GM18520 (cell line): ENCODE measurements around the gene SMTNL2.

ENCODE experiments used
- ATAC-seq: cut with Tn5 transposase; IDR thresholded peaks from one replicate; pipeline ENCODE4 v1.9.1; 2021; ENCODE audit not compliant: unreplicated experiment

SMTNL2 gene

GRCh38 chr17:4545217-4545951 is 38.9 kb upstream of the SMTNL2 start:
- no peak for ATAC-seq

GRCh38 chr17:4547118-4547906 is 37.0 kb upstream of the SMTNL2 start:
- no peak for ATAC-seq

GRCh38 chr17:4548061-4548461 is 36.3 kb upstream of the SMTNL2 start:
- ATAC-seq, result no peak

- ATAC-seq, result no peak
Measured at GRCh38 chr17:4548721-4549531, 35.4 kb upstream of the SMTNL2 start.

- ATAC-seq, result no peak
Measured at GRCh38 chr17:4549781-4550533, 34.4 kb upstream of the SMTNL2 start.

GRCh38 chr17:4550534-4551039 is 33.7 kb upstream of the SMTNL2 start:
- ATAC-seq, result no peak

- ATAC-seq, result no peak
Measured at GRCh38 chr17:4551141-4551540, 33.2 kb upstream of the SMTNL2 start.

GRCh38 chr17:4551796-4552525 is 32.4 kb upstream of the SMTNL2 start:
- ATAC-seq, result no peak

- ATAC-seq, result no peak
Measured at GRCh38 chr17:4553669-4554068, 30.7 kb upstream of the SMTNL2 start.

GRCh38 chr17:4554441-4554996 is 29.8 kb upstream of the SMTNL2 start:
- ATAC-seq, result no peak

GRCh38 chr17:4554997-4555799 is 29.1 kb upstream of the SMTNL2 start, which contains the start of gene MYBBP1A:
Gene MYBBP1A (minus strand): TSS chr17:4555384. CDS start chr17:4555324, 60 bp downstream.
- ATAC-seq, result peak; percentile 78

- ATAC-seq, result no peak
Measured at GRCh38 chr17:4555873-4556759, 28.2 kb upstream of the SMTNL2 start.

- no peak for ATAC-seq
Measured at GRCh38 chr17:4556996-4557395, 27.3 kb upstream of the SMTNL2 start.

GRCh38 chr17:4557626-4558346 is 26.5 kb upstream of the SMTNL2 start:
- ATAC-seq, result no peak

- no peak for ATAC-seq
Measured at GRCh38 chr17:4558347-4558971, 25.9 kb upstream of the SMTNL2 start.

- no peak for ATAC-seq
Measured at GRCh38 chr17:4559139-4559791, 25.1 kb upstream of the SMTNL2 start.
